ENCODE measurements around the gene TEX48.

- TF ChIP-seq EZH2 (IDR thresholded peaks at IDR 0.05; ENCODE audit: low read length, missing control alignments) (no peak), CTCF (conservative IDR thresholded peaks at IDR 0.05 in 1 of 2, IDR thresholded peaks at IDR 0.05 in 1 of 2; ENCODE audit: low read depth in 1 of 2, low read length in 2 of 2) (no peak)
Measured at GRCh38 chr9:114657705-114658104, 24.3 kb downstream of the TEX48 start, which contains the start of gene TEX53.

Measured in fibroblast of lung (primary cell).